KMS-11 (cell line): ENCODE results near the gene KRTAP10-8.
"Not testable (repeated sequence)": the region's sequence is repeated elsewhere in the genome, so short reads cannot be mapped to it uniquely, and the experiment has no call there.

Experiments
- H2AFZ ChIP-seq: fragments of 200-600 bp; sonication (generic); 2 replicates; pipeline ENCODE4 v1.6.1; 2016; ENCODE audit warnings: antibody characterized with exemption, mixed run types, low read depth
- H3K27ac ChIP-seq: fragments of 200-600 bp; sonication (generic); 2 replicates; pipeline ENCODE4 v1.6.1; 2016; ENCODE audit warnings: mild to moderate bottlenecking, mixed run types
- H3K27me3 ChIP-seq: fragments of 200-600 bp; sonication (generic); 2 replicates; pipeline ENCODE4 v1.6.1; 2017; ENCODE audit warnings: mild to moderate bottlenecking, low read depth, mixed run types, moderate library complexity; ENCODE audit not compliant: insufficient read depth
- H3K36me3 ChIP-seq: fragments of 200-600 bp; sonication (generic); 2 replicates; pipeline ENCODE4 v1.6.1; 2017; ENCODE audit warnings: mild to moderate bottlenecking, mixed run types; ENCODE audit not compliant: insufficient read depth
- H3K4me1 ChIP-seq: fragments of 200-600 bp; sonication (generic); 2 replicates; pipeline ENCODE4 v1.6.1; 2016; ENCODE audit warnings: mild to moderate bottlenecking, low read depth, mixed run types; ENCODE audit not compliant: poor library complexity, severe bottlenecking
- H3K4me2 ChIP-seq: fragments of 200-600 bp; sonication (generic); 2 replicates; pipeline ENCODE4 v1.7.0; 2016; ENCODE audit warnings: mild to moderate bottlenecking, mixed run types
- H3K4me3 ChIP-seq: fragments of 200-600 bp; sonication (generic); IDR thresholded peaks from 2 replicates; pipeline ENCODE4 v1.6.1; 2017; ENCODE audit warnings: low read depth, low read length, mixed read lengths; ENCODE audit not compliant: insufficient read depth
- H3K79me2 ChIP-seq: fragments of 200-600 bp; sonication (generic); 2 replicates; pipeline ENCODE4 v1.6.1; 2016; ENCODE audit warnings: low read depth, mixed run types; ENCODE audit not compliant: insufficient read depth
- H3K9ac ChIP-seq: fragments of 200-600 bp; sonication (generic); 2 replicates; pipeline ENCODE4 v1.6.1; 2016; ENCODE audit warnings: mild to moderate bottlenecking, mixed run types
- H4K20me1 ChIP-seq: fragments of 200-600 bp; sonication (generic); 2 replicates; pipeline ENCODE4 v1.6.1; 2016; ENCODE audit warnings: mild to moderate bottlenecking, mixed run types; ENCODE audit not compliant: insufficient read depth
- TF ChIP-seq, protein P1 (sequence below): fragments of 200-600 bp; sonication (generic); conservative IDR thresholded peaks from 2 replicates; pipeline ENCODE4 v1.6.1; 2017; ENCODE audit warnings: low read depth, mild to moderate bottlenecking, antibody characterized with exemption, low read length, moderate library complexity, mixed read lengths

KRTAP10-8 gene

GRCh38 chr21:44579056-44579832, 32.6 kb upstream of the KRTAP10-8 start:
- peaks cover 50% of the 10 kb centered on the region; the same call in 1 of the 2 replicates for H3K27me3 ChIP-seq
- no peaks in the 10 kb centered on the region for H4K20me1 ChIP-seq
- H3K27ac ChIP-seq, result no peak overlapping the region
- no peak overlapping the region for H3K9ac ChIP-seq
- no peak overlapping the region for H3K4me2 ChIP-seq
- TF ChIP-seq, protein P1, sequence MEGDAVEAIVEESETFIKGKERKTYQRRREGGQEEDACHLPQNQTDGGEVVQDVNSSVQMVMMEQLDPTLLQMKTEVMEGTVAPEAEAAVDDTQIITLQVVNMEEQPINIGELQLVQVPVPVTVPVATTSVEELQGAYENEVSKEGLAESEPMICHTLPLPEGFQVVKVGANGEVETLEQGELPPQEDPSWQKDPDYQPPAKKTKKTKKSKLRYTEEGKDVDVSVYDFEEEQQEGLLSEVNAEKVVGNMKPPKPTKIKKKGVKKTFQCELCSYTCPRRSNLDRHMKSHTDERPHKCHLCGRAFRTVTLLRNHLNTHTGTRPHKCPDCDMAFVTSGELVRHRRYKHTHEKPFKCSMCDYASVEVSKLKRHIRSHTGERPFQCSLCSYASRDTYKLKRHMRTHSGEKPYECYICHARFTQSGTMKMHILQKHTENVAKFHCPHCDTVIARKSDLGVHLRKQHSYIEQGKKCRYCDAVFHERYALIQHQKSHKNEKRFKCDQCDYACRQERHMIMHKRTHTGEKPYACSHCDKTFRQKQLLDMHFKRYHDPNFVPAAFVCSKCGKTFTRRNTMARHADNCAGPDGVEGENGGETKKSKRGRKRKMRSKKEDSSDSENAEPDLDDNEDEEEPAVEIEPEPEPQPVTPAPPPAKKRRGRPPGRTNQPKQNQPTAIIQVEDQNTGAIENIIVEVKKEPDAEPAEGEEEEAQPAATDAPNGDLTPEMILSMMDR, result no peak
- no peaks in the 10 kb centered on the region for H3K4me1 ChIP-seq
- H2AFZ ChIP-seq, result no peak overlapping the region
- H3K4me3 ChIP-seq, result no peak overlapping the region
- no peaks in the 10 kb centered on the region for H3K36me3 ChIP-seq
- H3K79me2 ChIP-seq, result no peaks in the 10 kb centered on the region

DNA sequence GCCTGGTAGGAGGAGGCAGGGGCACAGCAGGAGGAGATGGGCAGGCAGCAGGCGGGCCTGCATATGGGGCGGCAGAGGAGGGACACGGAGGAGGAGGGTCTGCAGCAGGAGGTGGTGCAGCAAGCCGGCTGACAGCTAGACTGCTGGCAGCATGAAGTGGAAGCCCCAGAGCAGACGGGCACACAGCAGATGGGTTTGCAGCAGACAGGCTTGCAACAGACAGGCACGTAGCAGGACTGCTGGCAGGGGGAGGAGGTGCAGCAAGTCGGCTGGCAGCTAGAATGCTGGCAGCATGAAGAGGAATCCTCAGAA, 32.1 kb upstream of the KRTAP10-8 start:
- no peaks in the 10 kb centered on the region for H3K36me3 ChIP-seq
- H3K27me3 ChIP-seq, result peaks cover 47% of the 10 kb centered on the region; the same call in 1 of the 2 replicates
- H3K4me3 ChIP-seq, result no peak overlapping the region
- no peak overlapping the region for H3K9ac ChIP-seq
- H3K4me2 ChIP-seq, result no peak overlapping the region
- H4K20me1 ChIP-seq, result no peaks in the 10 kb centered on the region
- no peak overlapping the region for H3K27ac ChIP-seq
- no peaks in the 10 kb centered on the region for H3K79me2 ChIP-seq
- no peaks in the 10 kb centered on the region for H3K4me1 ChIP-seq
- TF ChIP-seq, protein P1, result no peak
- no peak overlapping the region for H2AFZ ChIP-seq

- not testable (repeated sequence) for H3K4me2 ChIP-seq, H3K4me1 ChIP-seq, H3K36me3 ChIP-seq, H3K27ac ChIP-seq, H4K20me1 ChIP-seq, H2AFZ ChIP-seq, H3K9ac ChIP-seq, H3K4me3 ChIP-seq, H3K79me2 ChIP-seq
- peaks cover 46% of the 10 kb centered on the region; the same call in 1 of the 2 replicates for H3K27me3 ChIP-seq
These were observed 31.6 kb upstream of the KRTAP10-8 start, which contains the start of gene KRTAP10-5 for GRCh38 chr21:44580231-44580821. KRTAP10-5 (minus strand) TSS chr21:44580604; CDS start chr21:44580578, 26 bp downstream.

DNA sequence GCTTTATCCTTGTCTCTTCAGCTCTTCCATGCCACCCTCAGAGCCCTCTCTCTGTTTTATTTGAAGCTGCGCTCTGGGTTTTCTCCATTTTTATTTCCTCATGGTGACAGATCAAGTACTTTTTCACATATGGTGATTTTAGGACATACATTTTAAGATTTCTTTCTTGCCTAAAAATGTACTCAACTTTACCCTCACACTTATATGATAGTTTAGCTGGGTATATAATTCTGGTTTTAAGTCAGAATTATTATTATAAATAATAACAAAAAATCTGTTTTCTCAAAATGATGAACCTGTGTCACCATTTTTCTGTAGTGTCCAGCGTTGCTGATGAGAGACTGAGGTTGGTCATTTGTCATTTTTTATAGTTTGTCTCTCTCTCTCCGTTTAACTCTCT, 30.7 kb upstream of the KRTAP10-8 start:
- Histone ChIP-seq H3K36me3 (no peaks in the 10 kb centered on the region), H3K79me2 (no peaks in the 10 kb centered on the region), H2AFZ (no peak overlapping the region), H3K4me2 (no peak overlapping the region), H3K4me1 (no peaks in the 10 kb centered on the region), H3K9ac (no peak overlapping the region), H3K27me3 (peaks cover 50% of the 10 kb centered on the region; the same call in 1 of the 2 replicates), H4K20me1 (no peaks in the 10 kb centered on the region), H3K27ac (no peak overlapping the region), H3K4me3 (no peak overlapping the region)
- TF ChIP-seq, protein P1, result no peak

DNA sequence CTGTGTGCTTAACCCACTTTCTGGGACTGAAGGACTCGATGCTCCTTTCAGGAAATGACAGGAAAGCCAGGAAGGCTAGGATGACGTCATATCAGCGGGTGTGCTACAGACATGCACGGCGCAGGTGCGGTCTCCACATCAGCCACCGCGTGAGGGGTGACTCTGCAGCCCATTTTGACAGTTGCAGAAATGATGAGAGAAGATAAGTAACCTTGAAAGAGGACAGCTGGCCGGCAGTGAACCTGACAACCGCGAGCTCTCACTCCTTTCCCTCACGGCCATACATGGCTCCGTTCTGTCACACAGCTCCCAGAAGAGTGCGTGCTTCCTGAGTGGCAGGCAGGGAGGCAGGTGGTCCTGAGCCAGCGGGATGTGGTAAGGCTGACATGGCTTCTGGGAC, 29.8 kb upstream of the KRTAP10-8 start:
- H3K79me2 ChIP-seq, result no peaks in the 10 kb centered on the region
- H3K27ac ChIP-seq, result no peak overlapping the region
- no peak overlapping the region for H3K9ac ChIP-seq
- no peaks in the 10 kb centered on the region for H3K4me1 ChIP-seq
- H2AFZ ChIP-seq, result no peak overlapping the region
- H3K27me3 ChIP-seq, result peaks cover 48% of the 10 kb centered on the region; the same call in 1 of the 2 replicates
- no peak overlapping the region for H3K4me2 ChIP-seq
- no peaks in the 10 kb centered on the region for H3K36me3 ChIP-seq
- TF ChIP-seq, protein P1, result no peak
- no peaks in the 10 kb centered on the region for H4K20me1 ChIP-seq
- no peak overlapping the region for H3K4me3 ChIP-seq
